Fibroblast of skin of left quadriceps (primary cell): ENCODE data around the gene EHBP1.
"Not testable (repeated sequence)": the region's sequence is repeated elsewhere in the genome, so short reads cannot be mapped to it uniquely, and the experiment has no call there.

Source experiments
- DNase-seq, 2 experiments: peaks; one replicate each; pipeline ENCODE4 v3.0.0-alpha.2; 2013; ENCODE audit warnings: low read depth in 2 of 2

The EHBP1 gene

DNA sequence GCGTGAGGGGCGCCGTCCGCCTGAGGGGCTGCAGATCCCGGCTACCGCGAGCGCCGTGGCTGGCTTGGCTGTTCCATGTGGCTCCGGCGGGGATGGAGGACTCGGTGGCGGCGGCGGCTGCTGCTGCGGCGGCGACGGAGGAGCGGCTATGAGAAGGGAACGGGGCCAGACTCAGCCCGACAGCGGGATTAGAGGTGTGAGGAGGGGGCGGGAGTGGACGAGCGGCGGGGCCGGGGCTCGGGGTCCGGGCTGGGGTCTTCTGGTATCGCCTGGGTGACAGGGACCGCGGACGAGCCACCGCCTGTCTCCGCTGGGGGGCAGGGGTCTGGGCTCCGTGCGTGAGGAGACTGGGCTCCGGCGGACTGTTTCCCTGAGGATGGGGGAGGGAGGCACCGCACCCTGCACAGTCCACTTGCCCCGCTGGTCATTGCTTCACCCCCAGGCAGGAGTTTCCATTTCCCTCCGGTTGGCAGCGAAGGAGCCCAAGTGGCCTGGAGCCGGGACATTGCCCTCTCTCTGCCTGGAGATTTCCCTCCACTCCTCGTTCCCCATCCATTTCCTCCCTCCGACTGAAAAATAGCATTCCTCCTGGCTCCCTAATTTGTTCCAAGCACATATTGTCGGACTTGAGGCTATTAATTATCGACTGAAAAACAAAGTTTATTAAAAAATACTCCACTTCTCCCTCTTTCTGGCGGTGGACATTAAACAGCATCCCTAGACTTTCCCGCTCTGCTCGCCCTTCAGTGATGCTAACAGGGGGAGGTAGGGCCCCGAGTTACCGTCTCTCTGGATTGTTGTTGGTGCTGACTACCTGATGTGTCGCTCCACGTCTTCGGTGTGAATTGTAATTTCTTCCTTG is 577 bp downstream of the EHBP1 start:
- DNase-seq, result no peak

GRCh38 chr2:62706721-62707521 is 1.4 kb downstream of the EHBP1 start:
- DNase-seq, result no peak

- no peak for DNase-seq
Measured at GRCh38 chr2:62708751-62709150, 3.2 kb downstream of the EHBP1 start.

DNA sequence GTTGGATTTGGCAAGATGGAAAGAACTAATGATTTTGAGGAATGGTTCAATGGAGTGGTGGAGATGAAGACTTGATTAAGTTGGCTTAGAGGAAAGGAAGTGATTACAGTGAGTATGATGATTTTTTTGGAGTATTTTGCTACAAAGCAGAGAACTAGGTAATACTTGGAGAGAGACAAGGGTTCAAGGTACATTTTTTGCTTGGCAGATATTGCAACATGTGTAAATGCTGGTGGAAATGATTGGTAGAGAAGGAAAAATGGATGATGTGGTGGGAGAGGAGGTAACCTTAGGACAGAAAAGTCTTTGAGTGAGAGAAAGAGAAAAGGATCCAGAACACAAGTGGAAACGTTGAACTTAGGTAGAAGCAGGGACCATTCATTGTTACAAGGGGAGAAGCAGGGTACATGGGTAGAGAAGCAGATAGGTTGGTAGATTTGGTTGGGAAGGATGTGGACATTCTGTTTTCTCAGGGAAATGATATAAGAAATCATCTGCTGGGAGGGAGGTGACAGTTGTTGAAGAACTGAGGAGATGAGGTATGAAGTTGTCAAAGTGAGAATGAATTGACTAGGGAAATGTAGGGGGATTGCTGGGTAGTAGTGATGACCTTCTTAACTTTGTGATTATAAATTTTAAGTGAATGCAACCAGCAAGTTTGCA is 6.5 kb downstream of the EHBP1 start:
- no peak for DNase-seq

DNA sequence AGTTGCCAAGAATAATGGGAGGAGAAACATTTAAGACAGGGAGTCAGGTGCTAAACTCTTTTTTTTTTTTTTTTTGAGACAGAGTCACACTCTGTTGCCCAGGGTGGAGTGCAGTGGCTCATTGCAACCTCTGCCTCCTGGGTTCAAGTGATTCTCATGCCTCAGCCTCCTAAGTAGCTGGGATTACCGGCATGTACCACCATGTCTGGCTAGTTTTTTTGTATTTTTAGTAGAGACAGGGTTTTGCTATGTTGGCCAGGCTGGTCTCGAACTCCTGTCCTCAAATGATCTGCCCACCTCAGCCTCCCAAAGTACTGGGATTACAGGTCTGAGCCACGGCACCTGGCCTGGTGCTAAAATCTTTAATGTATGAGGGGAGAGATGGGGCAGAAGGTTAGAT is 7.7 kb downstream of the EHBP1 start:
- DNase-seq, result not testable (repeated sequence)

DNA sequence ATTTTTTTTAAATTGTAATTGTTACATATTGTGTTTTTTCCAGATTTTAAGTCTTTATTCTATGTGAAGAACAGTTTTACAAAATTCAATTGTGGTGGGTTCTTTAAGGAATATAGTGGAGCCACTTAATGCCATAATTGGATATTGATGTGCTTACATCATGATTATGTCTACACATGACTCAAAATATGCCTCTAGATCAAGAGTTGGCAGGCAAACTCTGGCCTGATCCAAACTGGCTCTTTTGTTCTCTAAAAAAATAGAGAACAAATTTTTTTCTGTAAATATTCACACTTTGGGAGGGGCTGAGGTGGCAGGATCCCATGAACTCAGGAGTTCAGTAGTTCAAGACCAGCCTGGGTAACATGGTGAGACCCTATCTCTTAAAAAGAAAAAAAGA is 8.3 kb downstream of the EHBP1 start:
- no peak for DNase-seq

DNA sequence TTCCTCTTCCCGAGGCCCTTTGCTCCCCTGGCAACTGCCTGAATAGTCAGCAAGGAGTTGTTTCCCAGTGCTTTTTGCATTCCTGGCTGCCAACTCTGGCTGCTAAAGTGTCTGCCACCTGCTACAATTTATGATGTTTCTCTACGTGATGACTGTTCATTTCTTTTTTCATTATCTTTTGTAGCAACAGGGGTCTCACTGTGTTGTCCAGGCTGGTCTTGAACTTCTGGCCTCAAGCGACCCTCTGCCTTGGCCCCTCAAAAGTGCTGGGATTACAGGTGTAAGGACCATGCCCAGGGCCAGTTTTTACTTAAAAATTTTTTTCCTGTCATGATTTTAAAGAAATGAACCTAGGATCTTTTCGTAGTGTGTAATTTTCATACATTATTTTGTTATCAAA is 11.3 kb downstream of the EHBP1 start:
- no peak for DNase-seq

DNA sequence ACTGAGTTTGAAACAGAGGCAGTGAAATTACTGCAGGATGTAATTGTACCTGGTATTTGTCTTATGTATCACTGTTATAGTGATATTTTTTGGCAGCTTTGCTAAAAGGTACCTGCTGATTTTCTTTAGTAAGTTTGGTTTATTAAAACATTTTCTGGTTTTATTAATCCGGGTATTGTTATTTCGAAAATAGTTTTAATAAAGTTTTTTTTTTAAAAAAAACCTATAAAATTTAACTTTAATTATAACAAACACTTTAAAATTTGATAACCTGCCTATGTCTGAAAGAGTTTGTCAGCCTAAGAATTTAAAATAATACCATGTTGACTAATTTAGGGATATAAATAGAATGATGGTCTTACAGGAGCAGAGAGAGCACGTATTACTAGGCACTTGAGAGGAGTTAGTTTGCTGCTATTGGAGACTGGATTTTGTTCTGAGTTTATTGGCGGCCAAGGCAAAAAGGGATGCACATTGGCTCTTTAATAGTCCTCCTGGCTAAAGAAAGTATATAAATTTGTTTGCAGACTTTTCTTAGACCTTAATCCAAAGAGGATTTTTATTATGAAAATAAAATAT is 12.1 kb downstream of the EHBP1 start:
- no peak for DNase-seq

DNA sequence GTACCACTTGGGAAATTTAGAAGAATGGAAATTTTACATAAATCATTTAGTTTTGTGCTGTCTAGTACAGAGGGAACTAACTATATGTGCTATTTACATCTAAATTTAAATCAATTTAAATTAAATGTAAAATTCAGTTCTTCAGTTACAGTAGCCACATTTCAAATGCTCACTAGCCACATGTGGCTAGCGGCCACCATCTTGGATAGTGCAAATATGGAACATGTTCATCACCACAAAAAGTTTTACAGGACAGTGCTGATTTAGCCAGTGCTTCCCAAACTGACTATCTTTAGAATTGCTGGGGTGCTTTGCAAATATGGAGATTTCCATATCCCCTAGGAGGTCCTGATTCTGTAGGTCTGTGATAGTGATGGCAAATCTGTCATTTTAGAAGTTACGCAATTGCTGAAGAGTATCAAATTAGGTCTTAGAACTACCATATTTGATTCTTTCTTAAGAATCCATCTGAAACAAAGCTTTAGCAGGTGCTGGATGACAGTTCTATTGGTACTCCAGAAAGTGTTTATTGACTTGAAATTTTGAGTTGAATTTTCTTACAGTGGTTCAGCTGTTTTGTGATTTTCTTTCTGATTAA is 12.8 kb downstream of the EHBP1 start:
- no peak for DNase-seq

DNA sequence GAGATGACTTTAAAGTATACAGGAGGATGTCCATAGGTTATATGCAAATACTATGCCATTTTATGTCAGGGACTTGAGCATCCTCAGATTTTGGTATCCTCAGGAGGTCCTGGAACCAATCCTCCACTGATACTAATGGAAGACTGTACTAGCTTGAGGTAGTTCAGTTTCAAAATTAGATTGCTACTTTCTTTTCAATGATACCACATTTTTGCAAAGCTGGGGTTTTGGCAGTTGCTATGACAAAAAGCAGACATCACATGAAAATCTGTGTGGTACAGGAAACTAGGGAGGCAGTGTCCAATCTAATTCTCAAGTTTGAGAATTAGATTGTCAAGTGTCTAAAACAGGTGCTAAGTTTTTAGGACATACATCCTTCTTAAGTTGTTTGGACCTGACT is 14.2 kb downstream of the EHBP1 start:
- DNase-seq, result no peak

GRCh38 chr2:62722679-62723078 is 17.2 kb downstream of the EHBP1 start:
- no peak for DNase-seq

- DNase-seq, result no peak
Measured at GRCh38 chr2:62723253-62723652, 17.7 kb downstream of the EHBP1 start.

DNA sequence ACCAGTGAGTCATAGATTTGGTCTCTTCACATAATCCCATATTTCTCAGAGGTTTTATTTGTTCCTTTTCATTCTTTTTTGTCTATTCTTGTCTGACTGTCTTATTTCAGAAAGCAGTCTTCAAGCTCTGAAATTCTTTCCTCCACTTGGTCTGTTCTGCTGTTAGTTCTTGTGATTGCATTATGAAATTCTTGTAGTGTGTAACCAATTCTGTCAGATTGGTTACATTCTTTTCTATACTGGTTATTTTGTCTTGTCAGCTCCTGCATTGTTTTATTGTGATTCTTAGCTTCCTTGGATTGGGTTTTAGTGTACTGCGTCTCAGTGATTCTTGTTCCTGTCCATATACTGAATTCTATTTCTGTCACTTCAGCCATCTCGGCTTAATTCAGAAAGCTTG is 18.6 kb downstream of the EHBP1 start:
- DNase-seq, result no peak

DNA sequence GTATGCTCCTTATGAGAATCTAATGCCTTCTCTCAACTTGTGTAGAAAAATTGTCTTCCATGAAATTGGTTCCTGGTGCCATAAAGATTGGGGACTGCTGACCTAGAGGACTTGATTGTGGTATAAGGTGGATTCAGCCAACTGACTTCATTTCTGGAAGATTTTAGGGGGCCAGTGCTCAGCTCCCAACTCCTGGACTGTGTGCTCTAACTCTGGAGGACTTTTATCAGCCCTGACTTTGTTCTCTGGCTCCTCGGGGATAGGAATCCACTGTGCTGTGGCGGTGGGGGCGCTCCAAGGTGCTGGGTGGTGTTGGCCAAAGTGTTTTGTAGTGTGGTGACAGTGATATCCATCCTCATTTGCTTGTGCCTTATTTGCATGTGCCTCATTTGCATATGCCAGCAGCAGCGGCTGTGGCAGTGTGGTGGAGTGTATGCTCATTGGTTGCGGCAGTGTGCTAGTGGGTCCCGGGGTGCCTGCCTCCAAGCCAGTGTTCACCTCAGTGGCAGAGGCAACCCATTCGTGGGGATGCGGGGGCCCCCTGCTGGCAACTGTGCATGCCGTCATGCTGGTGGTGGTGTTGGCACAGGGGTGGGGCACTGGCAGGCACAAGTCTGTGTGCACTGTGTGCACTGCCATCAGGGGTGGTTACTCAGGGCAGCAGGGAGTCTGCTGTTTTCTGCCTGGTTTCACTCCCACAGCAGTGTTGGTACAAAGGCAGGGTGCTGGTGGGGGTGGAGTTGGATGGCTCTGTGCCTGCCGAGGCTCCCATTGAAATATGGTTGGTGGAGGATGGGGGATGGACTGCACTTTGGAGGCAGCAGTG is 19.6 kb downstream of the EHBP1 start:
- DNase-seq, result no peak

- no peak for DNase-seq
Measured at GRCh38 chr2:62725712-62726055, 20.2 kb downstream of the EHBP1 start.

DNA sequence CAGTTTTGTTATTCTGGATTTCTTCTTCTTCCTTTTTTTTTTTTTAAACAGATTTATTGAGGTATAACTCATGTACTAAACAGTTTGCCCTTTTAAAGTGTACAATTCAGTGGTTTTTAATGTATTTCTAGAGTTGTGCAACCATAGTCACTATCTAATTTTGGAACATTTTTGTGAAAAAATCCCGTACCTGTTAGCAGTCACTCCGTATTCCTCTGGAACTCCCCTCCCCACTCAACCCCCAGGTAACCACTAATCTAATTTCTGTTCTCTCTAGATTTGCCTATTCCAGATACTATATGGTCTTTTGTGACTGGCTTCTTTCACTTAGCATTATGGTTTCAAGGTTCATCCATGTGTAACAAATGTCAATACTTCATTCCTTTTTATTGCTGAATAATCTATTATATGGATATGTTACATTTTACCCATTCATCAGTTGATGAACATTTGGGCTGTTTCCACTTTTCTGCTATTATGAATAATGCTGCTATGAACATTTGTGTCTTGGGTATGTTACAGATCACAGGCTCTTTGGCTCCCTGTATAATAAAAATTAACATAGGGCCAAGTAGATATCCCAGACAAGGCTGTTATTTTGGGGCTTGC is 21.9 kb downstream of the EHBP1 start:
- no peak for DNase-seq

DNA sequence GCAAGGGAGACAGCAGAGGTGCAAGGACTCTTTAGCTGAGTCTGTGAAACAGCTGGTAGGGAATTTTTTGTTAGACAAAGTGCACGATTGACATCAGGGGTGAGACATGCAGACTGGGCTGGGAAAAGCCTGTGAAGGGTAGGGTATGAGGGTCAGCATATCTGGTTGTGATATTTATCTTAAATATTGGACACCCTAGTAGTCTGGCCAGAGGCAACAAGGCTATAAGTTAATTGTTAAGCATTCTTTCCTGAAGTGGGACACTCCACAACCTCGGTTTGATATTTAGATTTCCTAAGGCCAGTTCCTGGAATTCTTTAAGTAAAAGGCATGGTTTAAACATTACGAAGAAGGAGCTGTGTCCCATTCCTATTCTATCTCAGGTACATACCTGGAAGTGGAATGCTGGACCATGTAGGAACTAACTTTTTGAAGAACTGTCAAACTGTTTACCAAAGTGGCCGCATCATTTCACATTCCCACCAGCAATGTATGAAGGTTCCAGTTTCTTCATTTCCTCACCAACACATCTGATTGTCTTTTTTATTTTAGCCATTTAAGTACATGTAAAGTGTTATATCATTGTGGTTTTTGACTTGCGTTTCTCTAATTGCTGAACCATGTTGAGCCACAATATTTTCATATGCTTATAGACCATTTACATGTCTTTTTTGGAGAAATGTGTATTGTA is 22.5 kb downstream of the EHBP1 start:
- DNase-seq, result no peak

DNA sequence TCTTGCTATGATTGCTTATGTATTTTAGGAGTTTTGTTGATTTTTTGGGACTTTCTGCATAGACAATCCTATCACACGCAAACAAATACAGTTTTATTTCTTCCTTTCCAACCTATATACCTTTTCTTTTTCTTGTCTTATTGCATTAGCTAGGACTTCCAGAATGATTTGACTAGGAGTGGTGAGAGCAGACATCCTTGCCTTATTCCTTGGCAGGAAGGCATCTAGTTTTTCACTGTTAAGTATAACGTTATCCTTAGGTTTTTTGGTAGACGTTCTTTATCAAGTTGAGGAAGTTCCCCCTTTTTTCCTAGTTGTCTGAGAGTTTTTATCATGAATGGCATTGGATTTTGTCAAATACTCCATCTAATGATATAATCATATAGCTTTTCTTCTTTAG is 25.8 kb downstream of the EHBP1 start:
- no peak for DNase-seq

GRCh38 chr2:62732262-62732777 is 26.8 kb downstream of the EHBP1 start:
- DNase-seq, result no peak

DNA sequence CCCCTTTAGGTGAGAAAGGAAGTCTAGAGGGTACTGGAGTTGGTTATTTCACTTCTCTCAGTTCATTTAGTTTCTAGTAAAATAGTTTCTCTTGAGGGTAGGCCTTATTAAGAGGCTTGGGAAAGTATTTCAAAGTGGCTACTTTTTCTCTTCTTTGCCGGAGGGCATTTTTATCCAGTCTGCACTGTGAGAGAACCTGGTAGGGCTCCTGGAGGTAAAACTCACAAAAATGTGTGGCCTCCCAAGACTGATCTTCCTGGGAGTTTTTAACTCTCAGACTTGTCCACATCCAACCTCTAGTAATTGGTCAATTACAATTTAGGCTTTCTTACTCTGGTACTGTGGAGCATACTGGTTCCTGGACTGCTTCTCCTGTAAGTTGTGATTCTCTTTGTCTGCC is 28.0 kb downstream of the EHBP1 start:
- no peak for DNase-seq
